Astrocyte of the spinal cord (primary cell): ENCODE results near the gene RASGRF2.
"Not testable (repeated sequence)": the region's sequence is repeated elsewhere in the genome, so short reads cannot be mapped to it uniquely, and the experiment has no call there.

Source experiments
- DNase-seq: peaks from one replicate; pipeline ENCODE4 v3.0.0; 2011; ENCODE audit warnings: low read depth, low spot score
- H3K4me3 ChIP-seq: 2 replicates; pipeline ENCODE4 v1.5.1; 2011; ENCODE audit warnings: low read depth, mild to moderate bottlenecking, low read length, moderate library complexity
- CTCF ChIP-seq: IDR thresholded peaks from 2 replicates; pipeline ENCODE4 v1.5.1; 2012; ENCODE audit warnings: low read depth, mild to moderate bottlenecking, low read length, inconsistent platforms
- in situ Hi-C: cut with HindIII; loops from 2 replicates; pipeline ENCODE4 v1.10.0; 2017; ENCODE audit warnings: low sequenced_read_pairs

RASGRF2 gene

GRCh38 chr5:81006947-81007636 lies 46.9 kb downstream of the RASGRF2 start:
- in situ Hi-C loops = no loop called here
- no peak overlapping the region for H3K4me3 ChIP-seq
- no peak for TF ChIP-seq CTCF
- DNase-seq = no peak

- no peak overlapping the region for H3K4me3 ChIP-seq
- in situ Hi-C loops = no loop called here
- no peak for DNase-seq
- TF ChIP-seq CTCF = no peak
Observed at GRCh38 chr5:81007637-81008027, 47.5 kb downstream of the RASGRF2 start.

GRCh38 chr5:81010336-81011169 lies 50.4 kb downstream of the RASGRF2 start:
- DNase-seq = no peak
- TF ChIP-seq CTCF = no peak
- no peak overlapping the region for H3K4me3 ChIP-seq
- in situ Hi-C loops = no loop called here

GRCh38 chr5:81014348-81014747 lies 54.2 kb downstream of the RASGRF2 start:
- no peak for TF ChIP-seq CTCF
- in situ Hi-C loops = no loop called here
- DNase-seq = peak; percentile 18
- no peak overlapping the region for H3K4me3 ChIP-seq

GRCh38 chr5:81016116-81016515 lies 56.0 kb downstream of the RASGRF2 start:
- in situ Hi-C loops = no loop called here
- TF ChIP-seq CTCF = no peak
- no peak overlapping the region for H3K4me3 ChIP-seq
- DNase-seq = no peak

GRCh38 chr5:81017320-81017719 lies 57.2 kb downstream of the RASGRF2 start:
- in situ Hi-C loops = no loop called here
- no peak for TF ChIP-seq CTCF
- no peak overlapping the region for H3K4me3 ChIP-seq
- no peak for DNase-seq

GRCh38 chr5:81018608-81019007 lies 58.4 kb downstream of the RASGRF2 start:
- in situ Hi-C loops, H3K4me3 ChIP-seq: not testable (repeated sequence)
- DNase-seq = peak; percentile 32
